Measurements from ENCODE around the gene POT1. TPM values are rescaled to one million over a fixed set of nuclear protein-coding genes. Genes with fewer than 3 reads are reported as not detected.

POT1 gene
- total RNA-seq, 1 donor from 2014 or later = 29.6 TPM

GRCh38 chr7:124811341-124811740 is 118.3 kb downstream of the POT1 start:
- no peak for DNase-seq (ENCODE audit: low read depth in 2 of 2)

DNA sequence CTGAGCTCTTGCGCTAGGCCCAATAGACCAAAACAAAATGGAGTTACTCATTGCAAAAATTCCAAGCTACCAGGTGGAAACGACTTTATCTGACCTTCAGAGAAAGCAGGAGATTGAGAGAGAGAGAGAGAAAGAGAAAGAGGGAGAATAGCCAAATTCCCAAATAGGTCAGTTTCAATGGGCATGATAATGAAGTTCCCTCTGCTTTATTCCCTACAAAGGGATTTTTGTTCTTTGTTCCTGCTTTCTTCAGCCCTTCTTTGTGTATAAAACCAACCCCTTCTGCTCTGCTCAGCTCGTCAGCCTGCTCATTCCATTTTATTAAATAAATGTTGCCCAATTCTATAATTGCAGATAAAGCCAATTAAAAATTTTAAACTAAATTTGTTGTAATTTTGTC is 119.0 kb downstream of the POT1 start:
- DNase-seq (ENCODE audit: low read depth in 2 of 2) = no peak

DNA sequence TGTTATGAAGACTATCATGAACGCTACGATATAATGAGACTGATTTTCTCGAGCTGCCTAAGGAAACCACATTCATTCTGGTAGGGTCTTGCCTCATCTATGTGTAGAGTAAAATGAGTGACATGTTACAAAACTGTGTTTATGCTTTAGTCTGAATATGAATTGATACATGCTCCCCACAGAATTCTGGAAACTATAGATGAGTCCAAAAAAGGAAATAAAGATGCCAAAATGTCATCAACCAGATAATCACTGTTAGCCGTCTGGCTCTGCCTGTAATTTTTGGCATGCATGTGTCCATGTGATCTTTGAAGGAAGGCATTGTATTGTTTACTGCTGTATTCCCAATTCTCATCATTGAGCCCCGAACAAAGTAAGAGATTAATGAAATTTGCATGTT is 121.4 kb downstream of the POT1 start:
- DNase-seq (ENCODE audit: low read depth in 2 of 2) = no peak

GRCh38 chr7:124801330-124801895 is 128.2 kb downstream of the POT1 start:
- no peak for DNase-seq (ENCODE audit: low read depth in 2 of 2)

DNA sequence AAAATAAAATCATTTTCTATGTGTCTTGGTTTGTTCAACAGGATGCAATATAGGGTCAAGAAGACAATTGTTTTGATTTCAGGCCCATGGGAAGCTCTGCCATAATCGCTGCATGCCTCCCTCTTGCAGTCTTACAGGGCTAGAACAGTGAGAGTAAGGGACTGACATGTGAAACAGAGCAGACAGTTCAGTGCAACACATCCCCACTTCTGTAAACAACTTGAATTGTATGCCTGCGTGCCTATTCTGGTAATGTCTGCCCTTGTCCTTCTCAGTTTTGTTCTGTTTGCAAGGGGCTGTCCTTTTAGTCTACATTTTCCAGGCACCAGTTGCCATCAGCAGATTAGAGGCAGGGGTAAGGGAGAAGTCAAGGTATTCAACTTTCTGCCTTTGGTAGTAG is 129.2 kb downstream of the POT1 start:
- no peak for DNase-seq (ENCODE audit: low read depth in 2 of 2)

DNA sequence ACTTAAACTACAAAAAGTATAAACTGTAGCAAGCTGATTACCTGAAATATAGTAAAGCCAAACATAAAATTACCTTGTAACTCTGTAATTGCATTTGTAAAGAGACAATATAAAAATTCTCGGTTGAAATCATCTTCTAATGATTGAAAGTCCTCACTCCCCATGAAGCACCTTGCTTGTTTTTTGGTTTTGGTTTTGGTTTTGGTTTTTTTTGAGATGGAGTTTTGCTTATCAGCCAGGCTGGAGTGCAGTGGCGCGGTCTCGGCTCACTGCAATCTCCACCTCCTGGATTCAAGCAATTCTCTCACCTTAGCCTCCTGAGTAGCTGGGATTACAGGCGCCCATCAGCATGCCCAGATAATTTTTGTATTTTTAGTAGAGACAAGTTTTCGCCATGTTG is 130.2 kb downstream of the POT1 start:
- DNase-seq (ENCODE audit: low read depth in 2 of 2) = no peak

DNA sequence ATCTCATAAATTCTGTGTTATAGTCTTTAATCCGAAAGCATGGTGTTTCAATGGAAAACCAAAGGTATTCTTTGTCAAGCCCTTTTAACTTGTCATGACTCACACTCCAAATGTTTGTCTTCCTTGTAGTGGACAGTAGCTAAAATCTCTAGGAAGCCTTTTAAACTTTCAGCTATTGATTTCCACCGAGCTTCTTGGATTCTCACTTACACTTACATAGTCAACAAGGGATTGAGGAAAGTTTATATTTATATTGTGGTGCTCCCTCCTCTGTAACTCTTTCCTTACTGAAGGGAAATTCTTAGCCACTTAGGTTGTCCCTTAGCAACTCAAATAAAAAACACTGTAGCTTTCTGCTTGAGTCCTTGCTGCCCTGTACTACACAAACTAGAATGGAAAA is 132.9 kb downstream of the POT1 start:
- DNase-seq (ENCODE audit: low read depth in 2 of 2) = no peak

DNA sequence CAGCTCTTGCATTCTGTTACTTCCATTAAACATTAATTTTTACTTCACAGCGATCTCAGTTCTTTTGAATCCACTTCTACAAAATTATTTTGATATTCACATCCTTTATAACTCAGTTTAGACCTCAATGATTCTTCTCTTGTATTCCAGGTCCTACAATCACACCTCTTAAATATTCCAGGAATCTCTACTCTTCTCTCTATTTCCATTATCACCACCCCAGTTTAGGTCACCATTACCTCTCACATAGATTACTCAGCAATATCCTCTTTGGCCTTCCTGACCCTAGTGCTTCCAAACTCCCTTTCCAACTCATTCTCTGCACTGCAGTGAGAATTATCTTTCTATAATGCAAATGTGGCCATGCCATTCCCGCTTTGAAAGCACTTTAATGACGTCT is 136.9 kb downstream of the POT1 start:
- no peak for DNase-seq (ENCODE audit: low read depth in 2 of 2)

- DNase-seq (ENCODE audit: low read depth in 2 of 2) = no peak
Observed at GRCh38 chr7:124792002-124792401, 137.6 kb downstream of the POT1 start.

DNA sequence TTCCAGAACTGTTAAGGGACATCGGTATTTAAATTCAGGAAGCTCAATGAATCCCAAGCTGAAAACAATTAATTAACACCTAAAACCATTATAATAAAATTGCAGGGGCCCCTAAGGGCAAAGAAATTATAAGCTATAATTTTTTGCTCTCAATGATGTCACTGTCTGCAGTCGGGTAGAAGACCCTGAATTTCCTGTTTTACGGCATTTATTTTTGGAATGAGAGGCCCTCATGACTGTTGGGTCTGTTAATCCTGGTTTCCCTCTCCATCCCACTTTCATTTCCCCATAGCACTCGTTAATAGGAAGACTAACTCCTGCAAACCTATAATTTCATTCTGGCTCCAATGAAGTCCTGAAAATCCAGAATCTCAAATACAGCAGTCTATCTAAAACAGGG is 138.2 kb downstream of the POT1 start:
- no peak for DNase-seq (ENCODE audit: low read depth in 2 of 2)

DNA sequence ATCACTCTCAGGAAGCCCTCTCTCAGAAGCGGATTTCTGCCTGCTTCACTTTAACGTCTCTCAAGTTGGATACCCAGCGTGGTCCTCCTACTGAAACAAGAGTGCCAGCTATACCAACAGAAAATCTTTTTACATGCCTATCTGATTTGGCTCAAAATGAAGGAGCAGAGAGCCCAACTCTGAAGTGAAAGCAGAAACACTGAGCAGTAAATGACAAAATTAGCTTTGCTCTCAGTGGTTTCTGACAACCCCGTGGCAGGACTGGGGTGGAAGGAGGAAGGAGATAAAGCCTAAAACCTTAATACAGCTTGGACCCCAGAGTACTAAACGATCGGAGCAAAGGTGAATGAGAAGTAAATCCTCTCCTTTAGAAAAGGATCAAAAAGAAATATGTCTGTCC is 139.0 kb downstream of the POT1 start:
- no peak for DNase-seq (ENCODE audit: low read depth in 2 of 2)

GRCh38 chr7:124785994-124786393 is 143.6 kb downstream of the POT1 start:
- no peak for DNase-seq (ENCODE audit: low read depth in 2 of 2)

- peak; percentile 72 to 73 for DNase-seq (ENCODE audit: low read depth in 2 of 2)
Observed at GRCh38 chr7:124784879-124785818, 144.5 kb downstream of the POT1 start.

- DNase-seq (ENCODE audit: low read depth in 2 of 2) = peak in 1 of 2 donors; percentile 77
Observed at GRCh38 chr7:124783271-124783670, 146.4 kb downstream of the POT1 start.

GRCh38 chr7:124781907-124782734 is 147.5 kb downstream of the POT1 start:
- no peak for DNase-seq (ENCODE audit: low read depth in 2 of 2)

- DNase-seq (ENCODE audit: low read depth in 2 of 2) = no peak
Observed at GRCh38 chr7:124781418-124781817, 148.2 kb downstream of the POT1 start.

GRCh38 chr7:124780608-124781007 is 149.0 kb downstream of the POT1 start:
- no peak for DNase-seq (ENCODE audit: low read depth in 2 of 2)

GRCh38 chr7:124780056-124780455 is 149.6 kb downstream of the POT1 start:
- no peak for DNase-seq (ENCODE audit: low read depth in 2 of 2)

- no peak for DNase-seq (ENCODE audit: low read depth in 2 of 2)
Observed at GRCh38 chr7:124779620-124780019, 150.0 kb downstream of the POT1 start.

- DNase-seq (ENCODE audit: low read depth in 2 of 2) = no peak
Observed at GRCh38 chr7:124779194-124779593, 150.4 kb downstream of the POT1 start.

- no peak for DNase-seq (ENCODE audit: low read depth in 2 of 2)
Observed at GRCh38 chr7:124777268-124777667, 152.4 kb downstream of the POT1 start.

DNA sequence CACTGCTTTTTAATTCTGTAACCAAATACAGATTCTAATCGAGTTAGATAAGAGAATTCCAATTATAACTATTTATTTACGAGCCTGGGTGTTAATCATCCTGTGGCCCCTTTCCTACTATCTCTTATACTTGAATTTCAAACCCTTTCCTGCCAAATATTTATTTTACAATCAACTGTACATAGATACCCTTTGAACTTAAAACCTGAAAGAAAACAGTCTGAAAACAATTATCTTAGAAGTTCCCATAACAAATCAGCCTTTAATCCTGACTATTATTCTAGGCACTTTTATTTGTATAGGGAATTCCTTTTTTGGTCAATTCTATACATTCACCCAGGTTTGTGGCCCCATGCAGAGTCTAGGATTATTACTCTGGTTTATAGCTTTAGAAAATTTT is 153.5 kb downstream of the POT1 start:
- no peak for DNase-seq (ENCODE audit: low read depth in 2 of 2)
